ENCODE data around the gene RPS18. TPM values are rescaled to one million over a fixed set of nuclear protein-coding genes. Genes with fewer than 3 reads are reported as not detected.

The RPS18 gene
- total and polyA plus RNA-seq, 9 of the 15 experiments (the other 6 are each of a cell fraction or from before 2014, with no cell fraction given) = 5,023 to 17,516 (median 8,131) TPM

GRCh38 chr6:33298773-33299236 is 26.9 kb downstream of the RPS18 start, which contains the start of gene RGL2 (continued):
- TF ChIP-seq ZFX (CRISPR knock-in tag; IDR thresholded peaks at IDR 0.05) (no peak; the same call in 1 of the 2 replicates), ZNF232 (CRISPR knock-in tag; IDR thresholded peaks at IDR 0.05) (no peak), FOXP4 (CRISPR knock-in tag; IDR thresholded peaks at IDR 0.05; ENCODE audit: borderline replicate concordance) (no peak), SPI1 (IDR thresholded peaks at IDR 0.05; ENCODE audit: borderline replicate concordance, low read depth, low read length) (peak; percentile 84), FOS (IDR thresholded peaks at IDR 0.05; ENCODE audit: extremely low read depth, insufficient read length) (no peak), ZNF324 (CRISPR knock-in tag; IDR thresholded peaks at IDR 0.05) (no peak), KAT2B (IDR thresholded peaks at IDR 0.05; ENCODE audit: low read depth, low read length) (no peak), ZNF217 (CRISPR knock-in tag; IDR thresholded peaks at IDR 0.05) (no peak), NONO (IDR thresholded peaks at IDR 0.05; ENCODE audit: low read depth in 2 of 2, low read length in 1 of 2) (no peak), ETV1 (tag; conservative IDR thresholded peaks at IDR 0.05; ENCODE audit: low read depth) (no peak), ZKSCAN8 (CRISPR knock-in tag; IDR thresholded peaks at IDR 0.05) (no peak), ATF3 (IDR thresholded peaks at IDR 0.05) (no peak), ATF3 (CRISPR knock-in tag; conservative IDR thresholded peaks at IDR 0.05) (no peak), ZC3H8 (IDR thresholded peaks at IDR 0.05) (no peak), NR2F6 (CRISPR knock-in tag; IDR thresholded peaks at IDR 0.05) (no peak; the same call in 1 of the 2 replicates), JUN (IDR thresholded peaks at IDR 0.05; ENCODE audit: borderline replicate concordance, low read depth, low read length) (no peak), JUN (CRISPR knock-in tag; IDR thresholded peaks at IDR 0.05; ENCODE audit: borderline replicate concordance) (no peak), RFX1 (IDR thresholded peaks at IDR 0.05) (no peak), PHF20 (IDR thresholded peaks at IDR 0.05; ENCODE audit: partially characterized antibody) (no peak), FOXJ3 (CRISPR knock-in tag; IDR thresholded peaks at IDR 0.05) (no peak), HOXB6 (CRISPR knock-in tag; IDR thresholded peaks at IDR 0.05; ENCODE audit: borderline replicate concordance) (no peak), MTA2 (IDR thresholded peaks at IDR 0.05; ENCODE audit: low read depth) (no peak; the same call in 1 of the 2 replicates), SAP30 (IDR thresholded peaks at IDR 0.05; ENCODE audit: borderline replicate concordance, insufficient read depth, low read depth, low read length, poor library complexity, severe bottlenecking) (peak; percentile 15), CHD4 (IDR thresholded peaks at IDR 0.05; ENCODE audit: insufficient read depth, insufficient replicate concordance, low read depth, low read length, poor library complexity, severe bottlenecking) (no peak), HINFP (tag; conservative IDR thresholded peaks at IDR 0.05; ENCODE audit: low read depth) (0 out of 2 replicates have a peak, but pooled peaks have one; percentile 56)

All from K562 (cell line).